Activated CD8-positive, alpha-beta memory T cell treated with anti-CD3 and anti-CD28 coated beads, Interleukin-2, amount 50 U/mL, for 24 hours (primary cell): ENCODE results near the gene ZNF865.

ENCODE experiments used
- DNase-seq: peaks from one replicate; pipeline ENCODE4 v3.0.0-alpha.2; 2020; ENCODE audit errors: extremely low read depth

Gene ZNF865

DNA sequence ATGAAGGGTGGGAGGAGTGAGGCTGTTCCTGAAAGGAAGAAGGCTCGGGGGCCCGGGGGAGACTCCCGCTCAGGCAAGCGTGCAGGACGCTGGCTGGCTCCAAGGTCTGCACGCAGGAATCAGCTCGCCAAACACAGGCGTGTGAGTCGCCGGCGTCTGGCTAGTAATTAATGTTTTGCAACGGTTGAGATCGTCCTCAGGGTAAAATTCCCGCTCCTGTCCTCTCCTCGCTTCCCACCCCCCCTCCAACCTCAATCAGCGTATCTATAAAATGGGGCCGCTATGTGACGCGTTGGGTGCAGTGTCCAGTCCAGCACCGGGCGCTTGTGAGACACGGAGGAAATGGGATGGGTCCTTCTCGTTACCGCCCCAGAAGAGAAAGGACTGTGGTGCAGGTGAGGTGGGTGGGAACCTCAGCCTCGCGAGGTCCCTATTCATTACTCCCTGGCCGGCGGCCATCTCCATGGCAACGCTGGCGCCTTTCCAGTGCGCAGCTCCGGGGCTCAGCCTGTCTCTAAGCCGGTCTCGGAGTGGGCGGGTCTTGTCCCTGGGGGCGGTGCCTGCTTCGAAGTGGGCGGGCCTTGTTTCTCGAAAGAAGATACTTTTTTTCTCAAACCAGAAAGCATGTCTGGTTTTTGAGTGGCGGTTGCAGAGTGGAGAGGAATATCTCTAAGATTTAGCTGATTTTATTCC, 18.3 kb upstream of the ZNF865 start:
- DNase-seq = peak; percentile 88

GRCh38 chr19:55588738-55589137, 16.7 kb upstream of the ZNF865 start:
- DNase-seq = no peak

DNA sequence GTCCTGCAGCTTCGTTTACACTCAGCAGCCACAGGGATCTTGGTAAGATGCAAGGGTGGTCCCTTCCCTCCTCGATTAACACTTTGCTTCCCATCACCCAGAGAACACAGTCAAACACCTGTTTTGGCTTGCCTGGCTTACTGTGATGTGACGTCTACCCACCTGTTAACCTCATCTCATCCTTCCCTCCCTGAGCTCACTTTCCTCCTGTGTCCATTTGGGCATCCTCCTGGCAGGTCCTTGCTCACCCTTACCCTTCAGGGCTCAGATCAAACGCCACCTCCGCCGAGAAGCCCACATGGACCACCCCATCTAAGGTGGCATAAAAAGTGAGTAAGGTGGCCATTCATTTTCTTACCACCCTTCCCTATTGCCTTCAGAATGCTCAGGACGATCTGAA, 15.3 kb upstream of the ZNF865 start:
- no peak for DNase-seq

GRCh38 chr19:55590617-55591016, 14.8 kb upstream of the ZNF865 start:
- DNase-seq = no peak

- no peak for DNase-seq
Measured at GRCh38 chr19:55591555-55591954, 13.9 kb upstream of the ZNF865 start.

DNA sequence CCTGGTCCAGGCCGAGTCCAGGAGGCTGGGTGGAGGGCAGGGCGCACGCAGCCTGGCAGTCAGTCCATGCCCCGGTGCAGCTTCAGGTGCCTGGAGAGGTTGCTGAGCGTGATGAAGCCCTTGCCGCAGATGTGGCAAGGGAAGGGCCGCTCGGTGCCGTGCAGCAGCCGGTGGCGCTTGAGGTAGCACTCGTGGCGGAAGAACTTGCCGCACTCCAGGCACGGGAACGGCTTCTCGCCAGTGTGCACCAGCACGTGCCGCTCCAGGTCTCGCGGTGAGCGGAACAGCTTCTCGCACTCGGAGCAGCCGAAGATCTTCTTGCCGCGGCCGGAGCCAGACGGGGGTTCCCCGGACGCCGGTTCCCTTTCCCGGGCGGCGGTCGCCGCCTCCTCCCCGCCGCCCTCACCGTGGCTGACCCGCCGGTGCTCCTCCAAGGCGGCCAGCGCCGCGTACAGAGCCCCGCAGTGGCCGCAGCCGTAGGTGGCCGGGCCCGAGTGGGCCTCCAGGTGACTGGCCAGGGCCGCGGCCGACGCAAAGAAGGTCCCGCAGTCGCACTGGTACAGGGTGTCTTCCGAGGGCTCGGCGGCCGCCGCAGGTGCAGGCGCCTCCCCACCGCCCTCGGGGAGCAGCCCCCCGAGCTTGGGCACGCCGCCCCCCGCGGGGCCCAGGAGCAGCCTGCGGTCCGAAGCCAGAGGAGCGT, 12.9 kb upstream of the ZNF865 start:
- DNase-seq = no peak

GRCh38 chr19:55593096-55593772, 12.2 kb upstream of the ZNF865 start:
- no peak for DNase-seq

GRCh38 chr19:55594996-55595545, 10.4 kb upstream of the ZNF865 start:
- no peak for DNase-seq

DNA sequence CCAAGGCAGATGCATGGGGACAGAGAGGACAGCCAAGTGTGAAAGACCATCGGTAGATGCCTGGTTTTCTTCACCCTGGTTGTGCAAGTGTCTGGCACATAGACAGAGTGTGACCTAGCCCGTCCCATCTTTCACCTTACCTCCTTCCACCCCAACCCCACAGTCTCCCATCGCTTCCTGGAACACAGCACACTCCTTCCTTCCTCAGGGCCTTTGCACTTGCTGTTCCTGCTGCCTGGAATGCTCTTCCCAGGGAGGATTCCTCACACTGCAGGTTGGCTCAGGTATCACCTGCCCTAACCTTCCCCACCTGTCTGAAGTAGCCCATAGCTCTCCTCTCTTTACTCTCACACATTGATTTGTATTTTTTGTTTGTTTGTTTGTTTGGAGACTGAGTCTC, 9.1 kb upstream of the ZNF865 start:
- DNase-seq = no peak

DNA sequence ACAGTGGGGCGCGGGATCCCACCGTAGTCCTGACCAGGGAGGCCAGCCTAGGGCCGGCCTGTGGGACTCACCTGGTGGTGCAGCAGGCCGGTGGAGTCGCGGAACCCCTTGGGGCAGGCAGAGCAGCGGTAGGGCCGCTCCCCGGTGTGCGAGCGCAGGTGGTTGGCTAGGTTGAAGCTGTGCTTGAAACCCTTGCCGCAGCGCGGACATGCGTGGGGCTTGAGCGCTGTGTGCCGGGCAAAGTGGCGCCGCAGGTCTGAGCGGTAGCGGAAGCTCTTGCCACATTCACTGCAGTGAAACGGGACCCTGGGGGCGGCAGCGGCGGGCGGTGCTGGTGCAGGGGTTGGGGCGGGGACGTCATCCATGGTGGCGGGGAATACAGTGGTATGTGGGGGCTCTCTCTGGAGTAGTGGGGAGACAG, 7.9 kb upstream of the ZNF865 start:
- DNase-seq = no peak

DNA sequence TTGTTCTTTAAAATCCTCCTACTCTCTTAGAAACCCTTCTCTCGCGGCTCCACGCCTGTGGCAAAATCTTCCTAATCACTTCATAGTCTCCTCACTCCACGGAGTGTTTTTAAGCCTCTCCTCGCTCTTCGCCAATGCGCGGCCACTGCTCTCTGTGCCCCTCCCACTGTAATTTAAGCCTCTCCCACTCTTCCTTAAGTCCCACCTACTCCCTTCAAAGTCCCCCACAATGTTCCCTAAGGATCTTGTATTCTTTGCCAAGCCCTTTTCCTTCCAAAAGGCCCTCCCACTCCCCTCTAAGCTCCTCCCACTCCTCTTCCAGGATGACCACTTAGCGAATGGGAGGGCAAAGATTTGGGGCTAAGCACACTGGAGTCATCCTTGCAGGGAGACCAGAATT, 7.4 kb upstream of the ZNF865 start:
- no peak for DNase-seq

DNA sequence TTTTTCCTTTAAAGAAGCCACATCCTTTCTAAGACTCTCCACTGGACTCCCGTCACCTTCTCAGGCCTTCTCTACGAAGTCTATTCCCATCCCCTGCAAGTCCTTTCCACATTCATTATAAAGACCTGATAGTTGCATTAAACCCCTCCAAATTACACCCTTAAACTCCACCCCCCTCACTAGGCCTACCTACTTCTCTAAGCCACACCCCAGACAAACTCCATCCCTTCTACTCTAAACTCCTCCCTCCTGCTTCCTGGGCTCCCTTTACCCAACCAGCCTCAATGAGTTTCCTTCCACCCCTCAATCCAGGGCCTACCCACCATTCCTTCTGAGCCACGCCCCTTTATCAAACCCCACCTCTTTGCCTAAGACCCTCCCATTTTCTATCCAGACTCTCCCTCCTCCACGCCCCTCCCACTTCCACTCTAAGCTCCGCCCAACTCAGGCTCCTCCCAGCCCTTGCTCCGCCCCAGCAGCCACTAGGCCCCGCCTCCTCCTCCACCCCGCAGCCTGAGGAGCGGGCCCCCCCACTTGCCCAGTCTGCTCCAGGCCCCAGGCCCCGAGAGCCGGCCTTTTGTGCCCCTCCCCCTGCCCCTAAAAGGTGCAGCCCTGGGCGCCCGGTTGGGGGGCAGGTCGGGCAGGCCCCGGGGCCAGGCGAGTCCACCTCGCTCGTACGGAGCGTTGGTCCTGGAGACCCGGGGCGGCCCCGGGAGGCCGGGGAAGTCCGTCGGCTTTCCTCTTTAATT, 6.6 kb upstream of the ZNF865 start:
- peak; percentile 90 for DNase-seq

- peak; percentile 94 for DNase-seq
Measured at GRCh38 chr19:55599468-55599841, 6.0 kb upstream of the ZNF865 start, which contains the start of gene FIZ1. TSS of gene FIZ1 (minus strand) at chr19:55599517. CDS start at chr19:55597865, 1,652 bp downstream.

DNA sequence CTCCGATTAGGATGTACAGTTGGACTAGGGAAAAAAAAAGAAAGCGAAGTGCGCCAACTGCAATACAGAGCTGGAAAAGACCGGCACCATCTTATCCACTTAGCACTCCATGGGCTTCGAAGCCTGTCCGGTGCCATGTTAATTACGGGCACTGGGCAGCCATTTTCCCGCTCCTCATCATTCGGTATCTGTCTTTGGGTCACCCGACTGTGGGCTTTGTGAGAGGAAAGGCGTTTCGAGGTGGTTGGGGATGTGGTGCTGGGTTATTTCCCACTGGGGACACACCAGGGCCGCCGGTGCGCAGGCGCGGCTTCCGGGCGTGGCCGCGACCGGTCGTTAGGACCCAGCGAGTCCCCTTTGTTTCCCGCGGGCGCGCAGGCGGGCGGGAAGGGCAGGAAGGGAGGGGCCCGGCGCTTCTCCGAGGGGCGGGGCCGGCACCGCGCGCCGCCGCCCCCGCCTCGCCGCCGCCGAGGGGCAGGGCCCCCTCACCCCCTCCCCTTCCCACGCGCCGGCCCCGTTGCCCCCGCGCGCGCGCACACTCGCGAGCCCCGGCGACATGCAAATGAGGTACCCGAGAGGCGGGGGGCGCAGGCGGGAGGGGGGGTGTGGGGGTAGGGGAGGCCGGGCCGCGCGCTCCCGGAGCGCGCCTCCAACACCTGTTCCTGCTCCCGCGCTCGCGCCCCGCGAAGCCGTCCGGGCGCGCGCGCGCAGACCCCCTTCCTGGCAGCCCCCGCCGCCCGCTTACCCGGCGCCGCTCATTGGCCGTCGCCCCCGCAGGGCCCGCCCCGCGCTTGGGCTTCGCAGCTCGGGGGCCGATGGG, 5.4 kb upstream of the ZNF865 start, which contains the start of gene ZNF524:
ZNF524 (plus strand) TSS at position 447 of the 820 bp plus-strand sequence. CDS start 1,825 bp downstream, outside the sequence.
- DNase-seq = peak; percentile 58

DNA sequence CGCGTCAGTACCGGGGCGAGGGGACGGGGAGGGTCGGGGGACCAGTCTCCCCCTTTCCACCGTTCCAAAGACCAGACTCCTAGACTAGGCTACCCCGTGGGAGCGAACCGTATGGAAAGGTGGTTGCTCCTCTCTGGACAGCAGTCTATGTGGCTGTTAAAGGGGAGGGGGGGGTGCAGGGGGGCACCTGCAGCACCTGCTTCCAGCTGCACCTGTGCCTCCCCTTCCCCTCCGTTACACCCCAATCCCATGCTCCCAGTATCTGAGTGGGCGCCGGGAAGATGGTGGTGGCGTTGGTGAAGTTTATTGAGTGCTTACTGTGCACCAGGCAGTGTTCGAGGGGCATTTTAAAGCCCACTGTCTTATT, 4.8 kb upstream of the ZNF865 start:
- DNase-seq = no peak

- no peak for DNase-seq
Measured at GRCh38 chr19:55601084-55601483, 4.4 kb upstream of the ZNF865 start.

GRCh38 chr19:55602104-55603001, 3.1 kb upstream of the ZNF865 start:
- DNase-seq = no peak

GRCh38 chr19:55603115-55603514, 2.3 kb upstream of the ZNF865 start:
- DNase-seq = no peak

- DNase-seq = no peak
Measured at GRCh38 chr19:55603581-55604292, 1.7 kb upstream of the ZNF865 start.
